Measurements from ENCODE around the gene GPN1.
A peak's percentile ranks its signal among the peaks of the same experiment; 100 is the strongest.
"Not testable (repeated sequence)": the region's sequence is repeated elsewhere in the genome, so short reads cannot be mapped to it uniquely, and the experiment has no call there.

Gene GPN1

GRCh38 chr2:27628767-27629709 lies at the start of gene GPN1, which contains the start of gene CCDC121:
TSS of gene GPN1 (plus strand) at chr2:27629050. CDS start at chr2:27629059, 9 bp downstream.
TSS of gene CCDC121 (minus strand) at chr2:27629012. CDS start at chr2:27627799, 1,213 bp downstream.
- DNase-seq = peak; percentile 71

DNA sequence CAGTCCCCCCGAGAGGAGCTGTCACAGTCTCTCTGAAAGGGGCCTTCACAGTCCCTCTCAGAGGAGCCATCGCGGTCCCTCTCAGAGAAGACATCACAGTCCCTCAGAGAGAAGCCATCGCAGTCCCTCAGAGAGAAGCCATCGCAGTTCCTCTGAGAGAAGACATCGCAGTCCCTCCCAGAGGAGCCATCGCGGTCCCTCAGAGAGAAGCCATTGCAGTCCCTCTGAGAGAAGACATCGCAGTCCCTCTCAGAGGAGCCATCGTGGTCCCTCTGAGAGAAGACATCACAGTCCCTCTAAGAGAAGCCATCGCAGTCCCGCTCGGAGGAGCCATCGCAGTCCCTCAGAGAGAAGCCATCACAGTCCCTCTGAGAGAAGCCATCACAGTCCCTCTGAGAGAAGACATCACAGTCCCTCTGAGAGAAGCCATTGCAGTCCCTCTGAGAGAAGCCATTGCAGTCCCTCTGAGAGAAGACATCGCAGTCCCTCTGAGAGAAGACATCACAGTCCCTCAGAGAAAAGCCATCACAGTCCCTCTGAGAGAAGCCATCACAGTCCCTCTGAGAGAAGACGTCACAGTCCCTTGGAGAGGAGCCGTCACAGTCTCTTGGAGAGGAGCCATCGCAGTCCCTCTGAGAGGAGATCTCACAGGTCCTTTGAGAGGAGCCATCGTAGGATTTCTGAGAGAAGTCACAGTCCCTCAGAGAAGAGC lies 47.3 kb upstream of the GPN1 start:
- DNase-seq = no peak

DNA sequence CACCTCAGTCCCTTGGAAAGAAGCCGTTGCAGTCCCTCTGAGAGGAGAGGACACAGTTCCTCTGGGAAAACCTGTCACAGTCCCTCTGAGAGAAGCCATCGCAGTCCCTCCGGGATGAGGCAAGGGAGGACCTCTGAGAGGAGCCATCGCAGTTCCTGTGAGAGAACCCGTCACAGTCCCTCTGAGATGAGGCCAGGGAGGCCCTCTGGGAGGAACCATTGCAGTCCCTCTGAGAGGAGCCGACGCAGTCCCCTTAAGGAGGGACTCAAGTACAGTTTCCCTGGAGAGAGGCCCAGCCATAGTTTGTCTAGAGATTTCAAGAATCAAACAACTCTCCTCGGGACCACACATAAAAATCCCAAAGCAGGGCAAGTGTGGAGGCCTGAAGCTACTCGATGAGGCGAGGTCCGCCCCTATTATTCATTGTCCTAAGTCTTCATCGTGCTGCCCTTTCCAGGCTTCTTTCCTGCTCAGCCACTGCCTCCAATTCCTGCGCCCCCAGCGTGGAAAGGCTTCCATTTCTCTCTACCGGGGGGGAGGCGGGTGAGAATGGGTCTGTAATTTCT lies 46.6 kb upstream of the GPN1 start:
- no peak for DNase-seq

DNA sequence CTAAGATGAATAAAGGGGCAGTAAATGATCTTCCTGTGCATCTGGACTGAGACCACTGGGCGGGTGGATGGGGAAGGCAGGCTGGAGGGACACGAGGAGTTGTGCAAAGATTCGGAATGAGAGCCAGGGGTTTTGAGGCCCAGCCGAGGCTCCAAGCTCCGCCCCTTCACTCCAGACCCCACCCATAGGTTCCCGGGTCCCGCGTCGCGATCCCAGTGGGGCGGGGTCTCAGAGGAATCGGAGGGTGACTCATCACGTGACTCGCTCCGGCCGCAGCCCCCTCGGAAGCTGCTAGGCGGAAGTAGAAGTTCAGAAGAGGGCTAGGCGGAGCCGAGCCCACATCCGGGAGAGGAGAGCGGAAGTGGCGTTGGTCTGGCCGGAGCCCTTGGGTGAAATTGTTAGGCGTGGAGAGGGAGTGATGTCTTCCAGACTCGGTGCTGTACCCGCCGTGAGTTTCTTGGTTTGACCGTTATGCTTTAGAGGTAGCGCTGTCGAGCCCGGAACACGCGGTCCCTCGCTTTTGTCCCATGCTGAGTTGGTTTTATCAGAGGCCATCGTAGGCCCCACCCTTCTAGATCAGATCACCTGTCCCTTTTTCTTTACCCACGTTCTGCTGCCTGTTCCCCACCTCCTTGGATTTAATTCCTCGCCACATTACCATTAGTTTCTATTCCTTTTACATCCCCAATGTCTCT lies 46.0 kb upstream of the GPN1 start, which contains the start of gene ZNF512:
TSS of gene ZNF512 (plus strand) at position 348 of the 695 bp plus-strand sequence. CDS start at position 419, 71 bp downstream.
- peak; percentile 79 for DNase-seq

GRCh38 chr2:27583390-27583915 lies 45.4 kb upstream of the GPN1 start:
- DNase-seq = no peak

DNA sequence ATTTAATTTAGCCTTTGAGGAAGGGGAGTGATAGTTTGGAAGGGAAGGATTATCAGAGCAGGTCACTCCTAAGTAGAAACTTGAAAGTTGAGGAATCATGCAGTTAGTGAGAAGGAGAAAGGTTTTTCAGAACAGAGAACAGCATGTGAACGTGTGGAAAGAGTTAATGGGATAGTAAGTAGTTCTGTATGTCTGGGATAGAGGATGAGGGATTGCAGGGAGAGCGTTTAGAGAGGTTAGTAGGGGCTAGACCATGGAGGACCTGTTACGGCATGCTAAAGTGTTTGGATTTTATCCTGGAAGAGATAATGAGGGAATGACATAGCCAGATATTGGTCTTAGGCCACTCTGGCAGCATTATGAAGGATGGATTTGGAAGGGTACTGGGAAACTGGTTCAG lies 44.3 kb upstream of the GPN1 start:
- no peak for DNase-seq

- no peak for DNase-seq
Measured at GRCh38 chr2:27587025-27587424, 41.8 kb upstream of the GPN1 start.

- no peak for DNase-seq
Measured at GRCh38 chr2:27588308-27588707, 40.5 kb upstream of the GPN1 start.

GRCh38 chr2:27591745-27592144 lies 37.1 kb upstream of the GPN1 start:
- DNase-seq = no peak

- no peak for DNase-seq
Measured at GRCh38 chr2:27593240-27593639, 35.6 kb upstream of the GPN1 start.

DNA sequence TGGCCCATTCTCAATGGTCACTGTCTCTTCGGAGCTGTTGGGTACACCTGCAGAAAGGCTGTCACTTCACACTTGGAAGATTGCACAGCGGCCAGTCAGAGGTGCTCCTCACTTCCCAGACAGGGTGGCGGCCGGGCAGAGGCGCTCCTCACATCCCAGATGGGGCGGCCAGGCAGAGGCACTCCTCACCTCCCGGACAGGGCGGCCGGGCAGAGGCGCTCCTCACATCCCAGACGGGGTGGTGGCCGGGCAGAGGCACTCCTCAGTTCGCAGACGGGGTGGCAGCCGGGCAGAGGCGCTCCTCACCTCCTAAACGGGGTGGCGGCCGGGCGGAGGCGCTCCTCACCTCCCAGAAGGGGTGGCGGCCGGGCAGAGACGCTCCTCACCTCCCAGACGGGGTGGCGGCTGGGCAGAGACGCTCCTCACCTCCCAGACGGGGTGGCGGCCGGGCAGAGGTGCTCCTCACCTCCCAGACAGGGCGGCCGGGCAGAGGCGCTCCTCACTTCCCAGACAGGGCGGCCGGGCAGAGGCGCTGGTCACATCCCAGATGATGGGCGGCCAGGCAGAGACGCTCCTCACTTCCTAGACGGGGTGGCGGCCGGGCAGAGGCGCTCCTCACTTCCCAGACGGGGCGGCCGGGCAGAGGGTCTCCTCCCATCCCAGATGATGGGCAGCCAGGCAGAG lies 34.7 kb upstream of the GPN1 start:
- DNase-seq = not testable (repeated sequence)

DNA sequence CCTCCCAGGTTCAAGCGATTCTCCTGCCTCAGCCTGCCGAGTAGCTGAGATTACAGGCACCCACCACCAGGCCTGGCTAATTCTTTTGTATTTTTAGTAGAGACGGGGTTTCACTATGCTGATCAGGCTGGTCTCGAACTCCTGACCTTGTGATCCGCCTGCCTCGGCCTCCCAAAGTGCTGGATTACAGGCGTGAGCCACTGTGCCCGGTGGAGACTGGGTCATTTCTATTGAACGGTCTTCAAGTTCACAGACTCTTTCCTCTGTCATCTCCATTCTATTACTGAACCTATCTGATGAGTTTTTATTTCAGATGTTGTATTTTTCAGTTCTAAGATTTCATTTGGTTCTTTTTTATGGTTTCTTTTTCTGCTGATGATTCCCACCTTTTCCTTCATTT lies 33.4 kb upstream of the GPN1 start:
- DNase-seq = not testable (repeated sequence)

- no peak for DNase-seq
Measured at GRCh38 chr2:27596627-27597026, 32.2 kb upstream of the GPN1 start.

DNA sequence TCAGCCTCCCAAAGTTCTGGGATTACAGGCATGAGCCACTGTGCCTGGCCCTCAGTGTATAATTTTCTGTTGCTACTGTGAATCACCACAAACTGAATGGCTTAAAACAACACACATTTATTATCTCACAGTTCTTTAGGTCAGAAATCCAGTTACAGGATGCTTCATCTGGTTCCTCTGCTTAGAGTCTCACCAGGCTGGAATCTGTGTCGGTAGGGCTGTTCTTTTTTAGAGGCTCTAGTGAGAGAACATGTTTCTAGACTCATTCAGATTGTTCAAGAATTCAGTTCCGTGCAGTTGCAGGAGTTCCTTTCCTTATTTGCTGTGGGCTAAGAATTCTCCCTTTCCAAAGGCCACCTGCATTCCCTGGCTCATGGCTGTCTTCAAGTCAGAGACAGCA lies 22.2 kb upstream of the GPN1 start:
- no peak for DNase-seq

DNA sequence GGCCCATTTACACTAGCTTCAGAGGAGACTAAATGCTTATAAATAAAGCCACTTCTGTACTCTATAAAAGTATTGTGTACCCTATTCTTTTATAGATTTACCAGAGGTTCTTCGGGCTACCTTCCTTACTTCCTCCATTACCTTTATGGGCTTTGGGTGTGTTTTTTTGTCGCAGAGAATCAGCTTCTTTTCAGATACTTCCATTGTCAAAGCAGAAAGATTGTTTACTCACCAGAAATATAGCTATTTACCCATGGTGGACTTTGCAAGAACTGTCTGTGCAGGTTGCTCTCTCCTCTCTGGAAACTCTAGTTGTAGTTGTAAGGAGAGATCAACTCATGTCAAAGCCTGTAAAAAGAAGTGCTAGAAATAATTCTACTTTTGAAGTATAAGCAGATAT lies 14.9 kb upstream of the GPN1 start:
- DNase-seq = no peak

DNA sequence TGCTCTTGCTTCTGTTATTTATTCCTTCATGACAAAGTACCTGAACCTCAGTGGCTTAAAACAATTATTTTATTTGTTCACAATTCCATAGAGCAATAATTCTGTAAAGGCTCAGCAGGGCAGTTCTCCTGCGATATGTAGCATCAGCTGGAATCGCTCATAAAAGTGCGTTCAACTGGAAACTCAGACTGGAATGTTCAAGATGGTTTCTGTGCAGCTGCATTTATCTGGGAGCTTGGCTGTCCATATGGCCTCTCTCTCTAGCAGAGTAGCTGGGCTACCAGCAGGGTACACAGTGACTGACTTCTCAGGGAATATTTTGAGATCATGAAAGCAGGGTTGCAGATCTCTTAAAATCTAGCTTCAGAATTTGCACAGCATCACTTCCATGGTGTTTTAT lies 13.5 kb upstream of the GPN1 start:
- DNase-seq = no peak

- DNase-seq = no peak
Measured at GRCh38 chr2:27621524-27621923, 7.3 kb upstream of the GPN1 start.

DNA sequence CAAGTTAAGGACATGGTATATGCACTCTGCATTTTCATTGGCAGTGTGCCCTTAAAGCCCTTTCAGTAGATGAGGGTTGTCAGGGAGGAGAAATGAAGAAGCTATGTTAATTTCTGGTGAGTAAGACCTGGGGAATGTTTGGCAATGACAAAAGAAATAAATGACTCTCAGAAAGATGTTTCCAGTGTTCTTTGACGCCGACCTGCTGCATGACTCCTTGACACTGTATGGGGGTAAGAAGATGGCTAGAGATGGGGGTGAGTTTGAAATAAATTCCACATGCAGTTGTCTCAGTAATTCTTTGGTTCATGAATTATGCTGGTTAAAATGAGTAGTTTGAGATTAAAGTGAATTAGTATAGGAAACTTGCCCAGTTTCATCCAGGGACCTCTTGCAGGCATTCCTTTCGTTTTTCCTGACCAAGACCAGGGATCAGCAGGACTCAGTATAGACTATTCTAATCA lies 5.9 kb upstream of the GPN1 start:
- no peak for DNase-seq

GRCh38 chr2:27624943-27625342 lies 3.9 kb upstream of the GPN1 start:
- DNase-seq = no peak

GRCh38 chr2:27626323-27626722 lies 2.5 kb upstream of the GPN1 start:
- not testable (repeated sequence) for DNase-seq

DNA sequence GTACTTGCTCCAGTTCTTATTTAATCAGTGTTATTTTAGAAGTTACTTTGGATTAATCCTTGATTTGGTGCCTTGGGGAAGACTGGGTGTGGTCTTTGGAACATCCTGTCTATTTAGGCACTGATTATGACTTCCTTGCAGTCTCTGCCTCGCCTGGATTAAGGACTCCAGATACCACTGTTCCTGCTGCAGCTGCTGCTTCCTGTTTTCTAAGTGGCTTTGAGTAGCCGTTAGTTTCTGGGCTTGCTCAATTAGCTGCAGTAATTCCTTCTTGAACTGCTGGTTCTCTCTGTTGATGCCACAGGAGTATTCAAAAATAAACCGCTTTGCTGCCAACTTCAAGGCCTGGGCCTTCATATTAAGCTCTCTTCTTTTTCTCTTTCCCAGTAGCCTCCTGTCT lies 1.9 kb upstream of the GPN1 start:
- DNase-seq = not testable (repeated sequence)

Data from NCI-H1417 treated with DMSO at 0.1 percent for 48 hours (cell line).